ENCODE data around the gene TMEM179. TPM values are rescaled to one million over a fixed set of nuclear protein-coding genes. Genes with fewer than 3 reads are reported as not detected.

Gene TMEM179
- total RNA-seq, 1 experiment from 2014 or later: not detected

- no peak for TF ChIP-seq CTCF (conservative IDR thresholded peaks at IDR 0.05; ENCODE audit: low read depth, low read length)
- TF ChIP-seq EZH2 (IDR thresholded peaks at IDR 0.05; ENCODE audit: low read length, unreplicated experiment): no peak
- no peak for TF ChIP-seq EZH2phosphoT487 (IDR thresholded peaks at IDR 0.05; ENCODE audit: borderline replicate concordance, low read length)
- H3K36me3 ChIP-seq (ENCODE audit: low read depth, low read length): no peaks in the 10 kb centered on the region
- H2AFZ ChIP-seq (ENCODE audit: low read length): no peak overlapping the region
- intact Hi-C loops (cut with micrococcal nuclease): no loop called here
- peaks cover 88% of the 10 kb centered on the region for H3K27me3 ChIP-seq (ENCODE audit: low read length)
- no peaks in the 10 kb centered on the region for H4K20me1 ChIP-seq (ENCODE audit: low read length)
- BruUV-seq (replicated peaks): no TSS peak
- H3K9ac ChIP-seq (ENCODE audit: low read length): no peak overlapping the region
- no peaks in the 10 kb centered on the region for H3F3A ChIP-seq (ENCODE audit: low read length, unreplicated experiment)
- ChIA-PET CTCF (no interaction called here), POLR2A (ENCODE audit: unreplicated experiment) (no interaction called here)
- no peak overlapping the region for H3K4me2 ChIP-seq (ENCODE audit: low read length)
- DNase-seq (no peak), ATAC-seq (no peak)
- no peak overlapping the region for H3K4me3 ChIP-seq (ENCODE audit: low read length)
- no peaks in the 10 kb centered on the region for H3K79me2 ChIP-seq (ENCODE audit: low read length)
- H3K9me2 ChIP-seq (replicated peaks; ENCODE audit: low read length): no peaks in the 10 kb centered on the region
- no peaks in the 10 kb centered on the region for H3K4me1 ChIP-seq (ENCODE audit: insufficient read depth, low read length)
- no peaks in the 10 kb centered on the region for H3K9me3 ChIP-seq (ENCODE audit: low read length)
- H3K27ac ChIP-seq (ENCODE audit: low read length): no peak overlapping the region
Measured at GRCh38 chr14:104548802-104549535, 55.6 kb downstream of the TMEM179 start.

- no TSS peak for BruUV-seq (replicated peaks)
- no peak overlapping the region for H3K4me2 ChIP-seq (ENCODE audit: low read length)
- DNase-seq: no peak
- H3K27ac ChIP-seq (ENCODE audit: low read length): no peak overlapping the region
- no peak overlapping the region for H3K9ac ChIP-seq (ENCODE audit: low read length)
- POLR2A ChIA-PET (ENCODE audit: unreplicated experiment): no interaction called here
- no peak for ATAC-seq
- no peak overlapping the region for H3K4me3 ChIP-seq (ENCODE audit: low read length)
- no peaks in the 10 kb centered on the region for H4K20me1 ChIP-seq (ENCODE audit: low read length)
- H3K9me2 ChIP-seq (replicated peaks; ENCODE audit: low read length): no peaks in the 10 kb centered on the region
- no peak for TF ChIP-seq EZH2phosphoT487 (IDR thresholded peaks at IDR 0.05; ENCODE audit: borderline replicate concordance, low read length)
- no peak for TF ChIP-seq EZH2 (IDR thresholded peaks at IDR 0.05; ENCODE audit: low read length, unreplicated experiment)
- no peak for TF ChIP-seq CTCF (conservative IDR thresholded peaks at IDR 0.05; ENCODE audit: low read depth, low read length)
- H3F3A ChIP-seq (ENCODE audit: low read length, unreplicated experiment): no peaks in the 10 kb centered on the region
- peaks cover 88% of the 10 kb centered on the region for H3K27me3 ChIP-seq (ENCODE audit: low read length)
- no peaks in the 10 kb centered on the region for H3K79me2 ChIP-seq (ENCODE audit: low read length)
- H3K9me3 ChIP-seq (ENCODE audit: low read length): no peaks in the 10 kb centered on the region
- H3K36me3 ChIP-seq (ENCODE audit: low read depth, low read length): no peaks in the 10 kb centered on the region
- no peaks in the 10 kb centered on the region for H3K4me1 ChIP-seq (ENCODE audit: insufficient read depth, low read length)
- no peak overlapping the region for H2AFZ ChIP-seq (ENCODE audit: low read length)
- CTCF ChIA-PET: no interaction called here
- intact Hi-C loops (cut with micrococcal nuclease): no loop called here
Measured at GRCh38 chr14:104547998-104548700, 56.4 kb downstream of the TMEM179 start.
